ENCODE data around the gene IQCH.

The IQCH gene

GRCh38 chr15:67259379-67259778 lies 4.8 kb downstream of the IQCH start:
- Histone ChIP-seq H3K36me3 (ENCODE audit: insufficient read depth, insufficient read length, low read length) (no peaks in the 10 kb centered on the region), H3K27me3 (ENCODE audit: insufficient read depth, insufficient read length) (peaks cover 5% of the 10 kb centered on the region), H3K4me3 (ENCODE audit: insufficient read length, low read depth) (no peak overlapping the region), H3K9ac (ENCODE audit: insufficient read length, low read depth) (no peak overlapping the region), H3K9me3 (ENCODE audit: insufficient read depth, low read length) (no peaks in the 10 kb centered on the region), H3K4me1 (ENCODE audit: insufficient read depth, insufficient read length) (no peaks in the 10 kb centered on the region)
- DNase-seq (ENCODE audit: low read depth, low spot score): no peak
- no peak for TF ChIP-seq YY1 (IDR thresholded peaks at IDR 0.05; ENCODE audit: insufficient read depth, insufficient read length)

- Histone ChIP-seq H3K9me3 (ENCODE audit: insufficient read depth, low read length) (no peaks in the 10 kb centered on the region), H3K27me3 (ENCODE audit: insufficient read depth, insufficient read length) (peaks cover 5% of the 10 kb centered on the region), H3K9ac (ENCODE audit: insufficient read length, low read depth) (no peak overlapping the region), H3K4me3 (ENCODE audit: insufficient read length, low read depth) (no peak overlapping the region), H3K4me1 (ENCODE audit: insufficient read depth, insufficient read length) (no peaks in the 10 kb centered on the region), H3K36me3 (ENCODE audit: insufficient read depth, insufficient read length, low read length) (no peaks in the 10 kb centered on the region)
- DNase-seq (ENCODE audit: low read depth, low spot score): no peak
- no peak for TF ChIP-seq SUZ12 (IDR thresholded peaks at IDR 0.05; ENCODE audit: extremely low read depth, insufficient read depth, insufficient read length)
- no peak for TF ChIP-seq ZNF274 (IDR thresholded peaks at IDR 0.05; ENCODE audit: low read depth, low read length)
- no peak for TF ChIP-seq YY1 (IDR thresholded peaks at IDR 0.05; ENCODE audit: insufficient read depth, insufficient read length)
These were observed 5.2 kb downstream of the IQCH start for GRCh38 chr15:67259806-67260205.

GRCh38 chr15:67266870-67267269 lies 12.3 kb downstream of the IQCH start:
- no peak for DNase-seq (ENCODE audit: low read depth, low spot score)
- Histone ChIP-seq H3K36me3 (ENCODE audit: insufficient read depth, insufficient read length, low read length) (no peaks in the 10 kb centered on the region), H3K9ac (ENCODE audit: insufficient read length, low read depth) (no peak overlapping the region), H3K27me3 (ENCODE audit: insufficient read depth, insufficient read length) (no peaks in the 10 kb centered on the region), H3K4me1 (ENCODE audit: insufficient read depth, insufficient read length) (no peaks in the 10 kb centered on the region), H3K9me3 (ENCODE audit: insufficient read depth, low read length) (no peaks in the 10 kb centered on the region), H3K4me3 (ENCODE audit: insufficient read length, low read depth) (no peak overlapping the region)
- TF ChIP-seq SUZ12 (IDR thresholded peaks at IDR 0.05; ENCODE audit: extremely low read depth, insufficient read depth, insufficient read length) (no peak), YY1 (IDR thresholded peaks at IDR 0.05; ENCODE audit: insufficient read depth, insufficient read length) (no peak), ZNF274 (IDR thresholded peaks at IDR 0.05; ENCODE audit: low read depth, low read length) (no peak)

GRCh38 chr15:67267440-67267839 lies 12.9 kb downstream of the IQCH start:
- Histone ChIP-seq H3K36me3 (ENCODE audit: insufficient read depth, insufficient read length, low read length) (no peaks in the 10 kb centered on the region), H3K27me3 (ENCODE audit: insufficient read depth, insufficient read length) (no peaks in the 10 kb centered on the region), H3K4me1 (ENCODE audit: insufficient read depth, insufficient read length) (no peaks in the 10 kb centered on the region), H3K9me3 (ENCODE audit: insufficient read depth, low read length) (no peaks in the 10 kb centered on the region), H3K4me3 (ENCODE audit: insufficient read length, low read depth) (no peak overlapping the region), H3K9ac (ENCODE audit: insufficient read length, low read depth) (no peak overlapping the region)
- TF ChIP-seq YY1 (IDR thresholded peaks at IDR 0.05; ENCODE audit: insufficient read depth, insufficient read length) (no peak), ZNF274 (IDR thresholded peaks at IDR 0.05; ENCODE audit: low read depth, low read length) (no peak), SUZ12 (IDR thresholded peaks at IDR 0.05; ENCODE audit: extremely low read depth, insufficient read depth, insufficient read length) (no peak)
- no peak for DNase-seq (ENCODE audit: low read depth, low spot score)

GRCh38 chr15:67267951-67268941 lies 13.7 kb downstream of the IQCH start:
- DNase-seq (ENCODE audit: low read depth, low spot score): no peak
- Histone ChIP-seq H3K9ac (ENCODE audit: insufficient read length, low read depth) (no peak overlapping the region), H3K36me3 (ENCODE audit: insufficient read depth, insufficient read length, low read length) (no peaks in the 10 kb centered on the region), H3K4me3 (ENCODE audit: insufficient read length, low read depth) (no peak overlapping the region), H3K4me1 (ENCODE audit: insufficient read depth, insufficient read length) (no peaks in the 10 kb centered on the region), H3K9me3 (ENCODE audit: insufficient read depth, low read length) (no peaks in the 10 kb centered on the region), H3K27me3 (ENCODE audit: insufficient read depth, insufficient read length) (no peaks in the 10 kb centered on the region)
- TF ChIP-seq SUZ12 (IDR thresholded peaks at IDR 0.05; ENCODE audit: extremely low read depth, insufficient read depth, insufficient read length): no peak

- TF ChIP-seq SUZ12 (IDR thresholded peaks at IDR 0.05; ENCODE audit: extremely low read depth, insufficient read depth, insufficient read length) (no peak), ZNF274 (IDR thresholded peaks at IDR 0.05; ENCODE audit: low read depth, low read length) (no peak), YY1 (IDR thresholded peaks at IDR 0.05; ENCODE audit: insufficient read depth, insufficient read length) (no peak)
- no peak overlapping the region for H3K4me3 ChIP-seq (ENCODE audit: insufficient read length, low read depth)
- no peaks in the 10 kb centered on the region; the same call in 1 of the 2 replicates for H3K9me3 ChIP-seq (ENCODE audit: insufficient read depth, low read length)
- no peaks in the 10 kb centered on the region for H3K36me3 ChIP-seq (ENCODE audit: insufficient read depth, insufficient read length, low read length)
- H3K4me1 ChIP-seq (ENCODE audit: insufficient read depth, insufficient read length): no peaks in the 10 kb centered on the region
- H3K27me3 ChIP-seq (ENCODE audit: insufficient read depth, insufficient read length): no peaks in the 10 kb centered on the region
- H3K9ac ChIP-seq (ENCODE audit: insufficient read length, low read depth): no peak overlapping the region
- no peak for DNase-seq (ENCODE audit: low read depth, low spot score)
These were observed 19.6 kb downstream of the IQCH start for GRCh38 chr15:67274236-67274635.

- Histone ChIP-seq H3K4me3 (ENCODE audit: insufficient read length, low read depth) (no peak overlapping the region), H3K9ac (ENCODE audit: insufficient read length, low read depth) (no peak overlapping the region), H3K27me3 (ENCODE audit: insufficient read depth, insufficient read length) (no peaks in the 10 kb centered on the region), H3K9me3 (ENCODE audit: insufficient read depth, low read length) (no peaks in the 10 kb centered on the region; the same call in 1 of the 2 replicates), H3K36me3 (ENCODE audit: insufficient read depth, insufficient read length, low read length) (no peaks in the 10 kb centered on the region), H3K4me1 (ENCODE audit: insufficient read depth, insufficient read length) (no peaks in the 10 kb centered on the region)
- no peak for DNase-seq (ENCODE audit: low read depth, low spot score)
- no peak for TF ChIP-seq ZNF274 (IDR thresholded peaks at IDR 0.05; ENCODE audit: low read depth, low read length)
- TF ChIP-seq SUZ12 (IDR thresholded peaks at IDR 0.05; ENCODE audit: extremely low read depth, insufficient read depth, insufficient read length): no peak
- no peak for TF ChIP-seq YY1 (IDR thresholded peaks at IDR 0.05; ENCODE audit: insufficient read depth, insufficient read length)
These were observed 22.1 kb downstream of the IQCH start for GRCh38 chr15:67276666-67277065.

Measured in NT2/D1 (cell line).